ENCODE data around the gene FNDC1.

FNDC1 gene

DNA sequence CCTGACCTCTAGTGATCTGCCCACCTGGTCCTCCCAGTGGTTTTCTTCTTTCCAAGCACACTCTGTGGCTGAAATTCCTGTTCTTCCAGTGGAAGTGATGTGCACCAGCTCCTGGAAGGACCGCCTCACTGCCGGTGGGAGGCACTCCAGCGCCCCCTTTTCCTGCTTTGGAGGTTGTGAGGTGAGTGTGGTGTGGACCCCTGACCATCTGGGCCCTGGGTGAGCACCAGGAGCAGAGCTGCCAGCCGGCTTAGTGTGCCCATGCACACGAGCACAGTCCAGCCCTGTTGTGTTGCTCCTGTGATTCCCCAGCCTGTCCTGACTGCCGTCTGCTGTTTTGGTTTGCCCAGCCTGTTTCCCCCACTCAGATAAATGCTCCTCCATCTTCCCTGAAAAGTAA is 134.6 kb downstream of the FNDC1 start:
- H3K27ac ChIP-seq (ENCODE audit: low read length, poor library complexity, severe bottlenecking): no peak overlapping the region
- H2BK12ac ChIP-seq (ENCODE audit: low read length in 2 of 2): no peak overlapping the region
- no peak overlapping the region for H3K14ac ChIP-seq (ENCODE audit: low read length in 2 of 2)
- no peak overlapping the region for H4K91ac ChIP-seq (ENCODE audit: low read length)
- H3K79me1 ChIP-seq (replicated peaks; ENCODE audit: low read length, poor library complexity, severe bottlenecking): no peaks in the 10 kb centered on the region
- H3K4me2 ChIP-seq (ENCODE audit: low read length, poor library complexity, severe bottlenecking): no peak overlapping the region
- no peak overlapping the region for H2BK15ac ChIP-seq (ENCODE audit: low read depth, poor library complexity, severe bottlenecking)
- H2AFZ ChIP-seq (ENCODE audit: low read depth, low read length): no peak overlapping the region
- no peaks in the 10 kb centered on the region for H3K27me3 ChIP-seq (ENCODE audit: control insufficient read depth in 1 of 2, insufficient read depth in 1 of 2, low read length in 2 of 2)
- H4K8ac ChIP-seq (ENCODE audit: low read length): no peak overlapping the region
- no peak overlapping the region for H3K9ac ChIP-seq (ENCODE audit: low read length)
- H3K4ac ChIP-seq (ENCODE audit: low read depth in 1 of 2, low read length in 2 of 2): no peak overlapping the region
- no peak for DNase-seq
- H3K18ac ChIP-seq (ENCODE audit: low read depth in 1 of 2, low read length in 2 of 2): no peak overlapping the region
- H3K23ac ChIP-seq (ENCODE audit: low read length in 2 of 2): no peak overlapping the region
- 63% methylated on average over 6 of the region's 6 CpGs for WGBS
- H2AK5ac ChIP-seq (ENCODE audit: low read length, severe bottlenecking): no peak overlapping the region
- no peak overlapping the region for H3K4me3 ChIP-seq (ENCODE audit: insufficient read depth in 1 of 2, low read depth in 1 of 2, low read length in 2 of 2)
- H3K9me3 ChIP-seq (ENCODE audit: control insufficient read depth, low read length): no peaks in the 10 kb centered on the region
- no peaks in the 10 kb centered on the region for H3K36me3 ChIP-seq (ENCODE audit: control insufficient read depth in 1 of 2, insufficient read depth in 2 of 2, low read depth in 1 of 2, low read length in 2 of 2)
- no peak overlapping the region for H2BK5ac ChIP-seq (ENCODE audit: low read depth, low read length, poor library complexity, severe bottlenecking)
- no peak overlapping the region for H2BK120ac ChIP-seq (ENCODE audit: low read depth, low read length)
- H3K4me1 ChIP-seq (ENCODE audit: control insufficient read depth, insufficient read depth, low read depth, low read length): no peaks in the 10 kb centered on the region

DNA sequence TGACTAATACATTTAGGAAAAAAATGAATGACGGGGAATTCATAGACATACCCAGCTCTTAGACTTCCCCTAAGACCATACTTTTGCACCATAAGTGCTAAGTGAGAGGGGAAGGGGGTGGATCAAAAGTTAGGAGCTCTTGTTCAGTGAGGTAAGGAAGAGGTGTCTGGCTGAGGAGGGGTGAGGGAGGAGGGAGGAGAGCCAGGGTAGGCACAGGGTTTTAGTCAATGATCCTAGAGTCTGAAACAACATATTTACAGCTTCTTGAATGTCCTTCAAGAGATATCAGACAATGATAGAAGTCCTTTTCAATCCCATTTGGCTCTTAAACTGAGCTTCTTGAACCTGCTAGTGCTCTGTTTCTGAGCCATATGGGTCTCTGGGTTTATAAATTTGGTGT is 135.4 kb downstream of the FNDC1 start:
- H3K9me3 ChIP-seq (ENCODE audit: control insufficient read depth, low read length): no peaks in the 10 kb centered on the region
- H3K14ac ChIP-seq (ENCODE audit: low read length in 2 of 2): no peak overlapping the region
- no peaks in the 10 kb centered on the region for H3K79me1 ChIP-seq (replicated peaks; ENCODE audit: low read length, poor library complexity, severe bottlenecking)
- H3K27ac ChIP-seq (ENCODE audit: low read length, poor library complexity, severe bottlenecking): no peak overlapping the region
- no peak overlapping the region for H3K18ac ChIP-seq (ENCODE audit: low read depth in 1 of 2, low read length in 2 of 2)
- H2BK120ac ChIP-seq (ENCODE audit: low read depth, low read length): no peak overlapping the region
- H4K91ac ChIP-seq (ENCODE audit: low read length): no peak overlapping the region
- H3K4me1 ChIP-seq (ENCODE audit: control insufficient read depth, insufficient read depth, low read depth, low read length): no peaks in the 10 kb centered on the region
- H3K9ac ChIP-seq (ENCODE audit: low read length): no peak overlapping the region
- no peak overlapping the region for H2BK12ac ChIP-seq (ENCODE audit: low read length in 2 of 2)
- no peak overlapping the region for H3K23ac ChIP-seq (ENCODE audit: low read length in 2 of 2)
- no CpG with 5 or more reads among the region's 1 CpG for WGBS
- no peak overlapping the region for H2BK5ac ChIP-seq (ENCODE audit: low read depth, low read length, poor library complexity, severe bottlenecking)
- H2AFZ ChIP-seq (ENCODE audit: low read depth, low read length): no peak overlapping the region
- no peak overlapping the region for H2AK5ac ChIP-seq (ENCODE audit: low read length, severe bottlenecking)
- no peak overlapping the region for H3K4me3 ChIP-seq (ENCODE audit: insufficient read depth in 1 of 2, low read depth in 1 of 2, low read length in 2 of 2)
- H3K36me3 ChIP-seq (ENCODE audit: control insufficient read depth in 1 of 2, insufficient read depth in 2 of 2, low read depth in 1 of 2, low read length in 2 of 2): no peaks in the 10 kb centered on the region
- H3K4ac ChIP-seq (ENCODE audit: low read depth in 1 of 2, low read length in 2 of 2): no peak overlapping the region
- DNase-seq: no peak
- H4K8ac ChIP-seq (ENCODE audit: low read length): no peak overlapping the region
- H3K27me3 ChIP-seq (ENCODE audit: control insufficient read depth in 1 of 2, insufficient read depth in 1 of 2, low read length in 2 of 2): no peaks in the 10 kb centered on the region
- H2BK15ac ChIP-seq (ENCODE audit: low read depth, poor library complexity, severe bottlenecking): no peak overlapping the region
- H3K4me2 ChIP-seq (ENCODE audit: low read length, poor library complexity, severe bottlenecking): no peak overlapping the region

DNA sequence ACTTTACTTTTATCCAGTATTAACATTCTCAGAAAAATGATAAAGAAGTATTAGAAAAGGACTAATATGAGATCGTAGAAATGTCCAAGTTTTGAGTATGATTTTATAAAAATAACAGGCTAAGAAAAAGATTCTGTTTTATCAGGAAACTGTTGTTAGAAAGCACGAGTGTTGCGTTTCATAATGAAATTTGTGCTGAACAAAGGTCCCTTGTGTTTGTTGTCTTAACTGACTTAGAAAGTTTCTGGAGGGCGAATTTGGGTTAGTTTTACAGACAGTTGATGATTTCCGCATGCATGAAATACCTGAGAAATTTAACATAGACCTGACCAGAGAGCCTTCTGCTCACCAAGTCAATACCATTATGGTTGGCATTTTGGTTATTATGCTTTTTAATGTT is 136.0 kb downstream of the FNDC1 start:
- no peak for DNase-seq
- no peak overlapping the region for H4K91ac ChIP-seq (ENCODE audit: low read length)
- H4K8ac ChIP-seq (ENCODE audit: low read length): no peak overlapping the region
- H3K18ac ChIP-seq (ENCODE audit: low read depth in 1 of 2, low read length in 2 of 2): no peak overlapping the region
- H3K4ac ChIP-seq (ENCODE audit: low read depth in 1 of 2, low read length in 2 of 2): no peak overlapping the region
- H2AFZ ChIP-seq (ENCODE audit: low read depth, low read length): no peak overlapping the region
- no peak overlapping the region for H3K9ac ChIP-seq (ENCODE audit: low read length)
- no peaks in the 10 kb centered on the region for H3K36me3 ChIP-seq (ENCODE audit: control insufficient read depth in 1 of 2, insufficient read depth in 2 of 2, low read depth in 1 of 2, low read length in 2 of 2)
- no peak overlapping the region for H3K4me3 ChIP-seq (ENCODE audit: insufficient read depth in 1 of 2, low read depth in 1 of 2, low read length in 2 of 2)
- H3K4me1 ChIP-seq (ENCODE audit: control insufficient read depth, insufficient read depth, low read depth, low read length): no peaks in the 10 kb centered on the region
- no peaks in the 10 kb centered on the region for H3K27me3 ChIP-seq (ENCODE audit: control insufficient read depth in 1 of 2, insufficient read depth in 1 of 2, low read length in 2 of 2)
- no peak overlapping the region for H3K14ac ChIP-seq (ENCODE audit: low read length in 2 of 2)
- no peak overlapping the region for H2AK5ac ChIP-seq (ENCODE audit: low read length, severe bottlenecking)
- H2BK5ac ChIP-seq (ENCODE audit: low read depth, low read length, poor library complexity, severe bottlenecking): no peak overlapping the region
- H3K4me2 ChIP-seq (ENCODE audit: low read length, poor library complexity, severe bottlenecking): no peak overlapping the region
- no peak overlapping the region for H2BK15ac ChIP-seq (ENCODE audit: low read depth, poor library complexity, severe bottlenecking)
- no peak overlapping the region for H2BK120ac ChIP-seq (ENCODE audit: low read depth, low read length)
- H2BK12ac ChIP-seq (ENCODE audit: low read length in 2 of 2): no peak overlapping the region
- 56% methylated on average over 5 of the region's 5 CpGs for WGBS
- no peaks in the 10 kb centered on the region for H3K9me3 ChIP-seq (ENCODE audit: control insufficient read depth, low read length)
- no peak overlapping the region for H3K27ac ChIP-seq (ENCODE audit: low read length, poor library complexity, severe bottlenecking)
- no peaks in the 10 kb centered on the region for H3K79me1 ChIP-seq (replicated peaks; ENCODE audit: low read length, poor library complexity, severe bottlenecking)
- no peak overlapping the region for H3K23ac ChIP-seq (ENCODE audit: low read length in 2 of 2)

DNA sequence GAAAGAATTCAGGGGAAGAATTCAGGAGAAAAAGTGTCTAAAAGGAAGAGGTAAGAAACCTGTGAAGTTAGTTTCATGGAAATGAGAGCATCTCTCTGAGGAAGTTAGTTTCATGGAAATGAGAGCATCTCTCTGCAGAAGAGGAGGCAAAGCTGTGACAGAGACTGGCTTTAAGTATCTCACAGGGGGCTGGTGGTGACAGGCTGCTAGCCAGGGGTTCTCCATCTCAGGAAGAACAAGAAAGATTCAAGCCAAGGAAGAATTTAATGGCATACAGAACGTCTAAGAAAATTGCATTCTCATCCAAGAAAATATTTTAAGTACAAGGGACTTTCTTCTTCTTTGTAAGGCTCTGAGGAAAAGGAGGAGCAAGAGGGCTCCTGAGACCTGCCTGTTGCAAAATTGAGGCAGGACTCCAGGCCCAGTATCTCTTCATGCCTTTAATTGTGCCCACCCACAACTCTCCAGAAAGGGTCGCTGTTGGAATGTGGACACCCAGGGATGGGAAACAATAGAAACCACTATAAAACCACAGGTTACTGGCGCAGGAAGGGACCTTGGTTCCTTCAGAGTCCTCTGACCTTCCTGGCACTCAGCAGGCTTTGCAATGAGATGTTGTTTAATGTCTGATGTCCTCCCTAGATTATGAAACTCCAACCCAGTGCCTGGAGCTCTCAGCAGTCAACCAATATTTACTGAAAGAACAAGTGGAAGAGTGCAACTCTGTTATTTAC is 136.8 kb downstream of the FNDC1 start:
- no peak overlapping the region for H3K18ac ChIP-seq (ENCODE audit: low read depth in 1 of 2, low read length in 2 of 2)
- no peak overlapping the region for H3K9ac ChIP-seq (ENCODE audit: low read length)
- H3K79me1 ChIP-seq (replicated peaks; ENCODE audit: low read length, poor library complexity, severe bottlenecking): no peaks in the 10 kb centered on the region
- no peak overlapping the region for H2AFZ ChIP-seq (ENCODE audit: low read depth, low read length)
- H3K4me3 ChIP-seq (ENCODE audit: insufficient read depth in 1 of 2, low read depth in 1 of 2, low read length in 2 of 2): no peak overlapping the region
- no peak overlapping the region for H3K27ac ChIP-seq (ENCODE audit: low read length, poor library complexity, severe bottlenecking)
- no CpG with 5 or more reads among the region's 3 CpGs for WGBS
- H3K4ac ChIP-seq (ENCODE audit: low read depth in 1 of 2, low read length in 2 of 2): no peak overlapping the region
- H2AK5ac ChIP-seq (ENCODE audit: low read length, severe bottlenecking): no peak overlapping the region
- H3K36me3 ChIP-seq (ENCODE audit: control insufficient read depth in 1 of 2, insufficient read depth in 2 of 2, low read depth in 1 of 2, low read length in 2 of 2): no peaks in the 10 kb centered on the region
- no peaks in the 10 kb centered on the region for H3K4me1 ChIP-seq (ENCODE audit: control insufficient read depth, insufficient read depth, low read depth, low read length)
- H3K27me3 ChIP-seq (ENCODE audit: control insufficient read depth in 1 of 2, insufficient read depth in 1 of 2, low read length in 2 of 2): no peaks in the 10 kb centered on the region
- H2BK5ac ChIP-seq (ENCODE audit: low read depth, low read length, poor library complexity, severe bottlenecking): no peak overlapping the region
- no peak overlapping the region for H4K8ac ChIP-seq (ENCODE audit: low read length)
- H2BK15ac ChIP-seq (ENCODE audit: low read depth, poor library complexity, severe bottlenecking): no peak overlapping the region
- no peak overlapping the region for H2BK12ac ChIP-seq (ENCODE audit: low read length in 2 of 2)
- DNase-seq: no peak
- no peak overlapping the region for H3K14ac ChIP-seq (ENCODE audit: low read length in 2 of 2)
- H3K23ac ChIP-seq (ENCODE audit: low read length in 2 of 2): no peak overlapping the region
- no peak overlapping the region for H3K4me2 ChIP-seq (ENCODE audit: low read length, poor library complexity, severe bottlenecking)
- H2BK120ac ChIP-seq (ENCODE audit: low read depth, low read length): no peak overlapping the region
- H4K91ac ChIP-seq (ENCODE audit: low read length): no peak overlapping the region
- no peaks in the 10 kb centered on the region for H3K9me3 ChIP-seq (ENCODE audit: control insufficient read depth, low read length)

Measured in mesenchymal stem cell (in vitro differentiated cells and primary cell).